GM12891 (cell line): ENCODE results near the gene CHRDL2.

Source experiments
- PAX5 ChIP-seq: IDR thresholded peaks from 2 replicates; pipeline ENCODE4 v1.6.1; 2011; ENCODE audit warnings: low read length, moderate library complexity, mild to moderate bottlenecking; ENCODE audit not compliant: insufficient read depth, severe bottlenecking
- POLR2A ChIP-seq: IDR thresholded peaks from 2 replicates; pipeline ENCODE4 v1.6.1; 2011; ENCODE audit warnings: low read depth, low read length, control low read depth
- POLR2AphosphoS5 ChIP-seq: IDR thresholded peaks from 2 replicates; pipeline ENCODE4 v1.6.1; 2011; ENCODE audit warnings: low read depth, low read length, control low read depth
- SPI1 ChIP-seq: IDR thresholded peaks from 2 replicates; pipeline ENCODE4 v1.6.1; 2011; ENCODE audit warnings: low read depth, low read length, control low read depth
- TAF1 ChIP-seq: IDR thresholded peaks from 2 replicates; pipeline ENCODE4 v1.6.1; 2011; ENCODE audit warnings: low read depth, low read length, control low read depth

GRCh38 chr11:74743640-74744039 lies 12.4 kb upstream of the CHRDL2 start:
- TF ChIP-seq POLR2A: no peak
- TF ChIP-seq POLR2AphosphoS5: no peak
- no peak for TF ChIP-seq TAF1
- TF ChIP-seq PAX5: no peak
- no peak for TF ChIP-seq SPI1
